A549 treated with Mapracorat at 1 μM for 4 hours (cell line): Measurements from ENCODE around the gene CFAP206. TPM values are rescaled to one million over a fixed set of nuclear protein-coding genes. Genes with fewer than 3 reads are reported as not detected.

Experiments
- total RNA-seq: library from RNA; stranded (reverse); fragments of 200-300 nt; extraction: Qiagen RNA extraction; gene quantifications from 5 replicates; pipeline ENCODE4 v1.2.3, GENCODE V29; 2022

CFAP206 gene
- 0.42 to 0.99 TPM (median 0.60 TPM) in 5 replicates for total RNA-seq

DNA sequence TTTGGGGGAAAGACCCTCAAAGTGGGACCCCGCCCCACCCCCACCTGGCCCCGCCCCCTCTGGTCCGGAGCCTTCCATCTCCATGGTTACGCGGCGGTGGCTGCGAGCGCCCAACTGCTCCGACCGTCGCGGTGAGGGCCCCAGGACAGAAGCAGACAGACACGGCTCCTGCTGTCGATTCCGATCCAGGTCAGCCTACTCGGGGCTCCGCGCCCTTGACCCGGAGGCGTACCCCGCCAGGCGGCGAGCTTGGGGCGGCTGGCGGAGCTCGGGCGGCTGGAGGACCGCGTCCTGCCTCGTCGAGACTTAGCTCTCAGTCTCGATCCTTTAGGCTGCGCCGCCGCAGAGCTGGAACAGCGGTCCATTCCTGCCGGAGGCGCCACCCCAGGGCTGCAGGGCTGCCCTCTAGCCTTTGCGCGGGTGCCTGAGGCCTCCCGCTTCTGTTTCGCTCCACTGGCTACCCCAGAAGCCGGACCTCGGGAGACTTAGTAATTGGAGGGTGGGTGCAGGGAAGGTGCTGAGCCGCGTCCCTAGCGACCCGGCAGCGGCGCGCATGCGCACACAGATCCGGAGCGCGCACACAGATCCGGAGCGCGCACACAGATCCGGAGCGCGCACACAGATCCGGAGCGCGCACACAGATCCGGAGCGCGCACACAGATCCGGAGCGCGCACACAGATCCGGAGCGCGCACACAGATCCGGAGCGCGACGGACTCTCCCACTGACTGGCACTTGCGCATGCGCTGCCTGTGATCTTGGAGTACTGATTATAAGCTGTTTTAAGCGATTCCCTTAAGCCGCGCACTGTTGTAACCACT is at the start of gene CFAP206:
Gene CFAP206, plus strand, starts transcription at position 72 of the 820 bp plus-strand sequence. CDS start 1,868 bp downstream, outside the sequence.

GRCh38 chr6:87472525-87473418 is 65.0 kb downstream of the CFAP206 start, which contains the start of gene SLC35A1:
TSS of gene SLC35A1 (plus strand) at chr6:87472974. CDS start at chr6:87473004, 30 bp downstream.

Other genes with a start within 250 kb of the CFAP206 start
- 2.2 to 3.6 TPM (median 3.2 TPM) in 5 replicates for gene SMIM8, start 85.4 kb upstream of the CFAP206 start, total RNA-seq
- gene GJB7, start 78.7 kb upstream of the CFAP206 start, total RNA-seq, result not detected in 5 replicates
- 0.18 to 0.46 TPM (median 0.24 TPM) in 3 of 5 replicates, not detected in the others for gene C6orf163, start 63.2 kb upstream of the CFAP206 start, total RNA-seq
- 8.5 to 9.5 TPM (median 9.1 TPM) in 5 replicates for gene SLC35A1, start 65.0 kb downstream of the CFAP206 start, total RNA-seq
- gene RARS2, start 182.0 kb downstream of the CFAP206 start, total RNA-seq, result 19.4 to 21.9 TPM (median 20.4 TPM) in 5 replicates
- gene ORC3, start 182.2 kb downstream of the CFAP206 start, total RNA-seq, result 14.2 to 18.6 TPM (median 15.3 TPM) in 5 replicates